GM12865 (cell line): ENCODE data around the gene RBMS3.
"Not testable (repeated sequence)": the region's sequence is repeated elsewhere in the genome, so short reads cannot be mapped to it uniquely, and the experiment has no call there.

ENCODE experiments used
- DNase-seq: peaks from one replicate; pipeline ENCODE4 v3.0.0; 2010; ENCODE audit warnings: low read depth
- H3K4me3 ChIP-seq: 2 replicates; pipeline ENCODE4 v1.5.1; 2011; ENCODE audit warnings: mild to moderate bottlenecking, low read depth, low read length, control low read depth
- TF ChIP-seq, protein P1 (sequence below): IDR thresholded peaks from 2 replicates; pipeline ENCODE4 v1.5.1; 2011; ENCODE audit warnings: low read length, control low read depth, low read depth, inconsistent platforms; ENCODE audit not compliant: insufficient read depth; ENCODE audit errors: missing control alignments

The RBMS3 gene

GRCh38 chr3:29317659-29318173 is 36.8 kb downstream of the RBMS3 start:
- no peak for DNase-seq
- TF ChIP-seq, protein P1, sequence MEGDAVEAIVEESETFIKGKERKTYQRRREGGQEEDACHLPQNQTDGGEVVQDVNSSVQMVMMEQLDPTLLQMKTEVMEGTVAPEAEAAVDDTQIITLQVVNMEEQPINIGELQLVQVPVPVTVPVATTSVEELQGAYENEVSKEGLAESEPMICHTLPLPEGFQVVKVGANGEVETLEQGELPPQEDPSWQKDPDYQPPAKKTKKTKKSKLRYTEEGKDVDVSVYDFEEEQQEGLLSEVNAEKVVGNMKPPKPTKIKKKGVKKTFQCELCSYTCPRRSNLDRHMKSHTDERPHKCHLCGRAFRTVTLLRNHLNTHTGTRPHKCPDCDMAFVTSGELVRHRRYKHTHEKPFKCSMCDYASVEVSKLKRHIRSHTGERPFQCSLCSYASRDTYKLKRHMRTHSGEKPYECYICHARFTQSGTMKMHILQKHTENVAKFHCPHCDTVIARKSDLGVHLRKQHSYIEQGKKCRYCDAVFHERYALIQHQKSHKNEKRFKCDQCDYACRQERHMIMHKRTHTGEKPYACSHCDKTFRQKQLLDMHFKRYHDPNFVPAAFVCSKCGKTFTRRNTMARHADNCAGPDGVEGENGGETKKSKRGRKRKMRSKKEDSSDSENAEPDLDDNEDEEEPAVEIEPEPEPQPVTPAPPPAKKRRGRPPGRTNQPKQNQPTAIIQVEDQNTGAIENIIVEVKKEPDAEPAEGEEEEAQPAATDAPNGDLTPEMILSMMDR = no peak
- no peak overlapping the region for H3K4me3 ChIP-seq

DNA sequence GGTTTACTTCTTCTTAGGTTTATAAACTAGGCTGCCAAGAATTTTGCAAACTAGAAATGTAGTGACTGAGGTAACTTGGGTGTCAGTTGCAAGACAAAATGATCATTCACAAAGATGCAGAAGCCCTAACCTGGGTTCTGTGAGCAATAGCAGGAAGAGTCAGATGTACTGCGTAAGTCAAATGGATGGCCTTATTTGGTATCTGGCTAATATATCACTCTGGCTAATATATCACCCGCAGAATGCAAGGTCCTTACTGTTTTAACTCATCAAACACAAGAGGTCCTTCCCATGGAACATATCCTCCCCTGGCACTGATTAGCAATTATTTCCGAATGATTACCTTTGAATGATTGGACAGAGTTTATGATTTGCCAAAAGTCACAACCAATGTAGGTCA is 37.4 kb downstream of the RBMS3 start:
- DNase-seq = no peak
- H3K4me3 ChIP-seq = no peak overlapping the region
- TF ChIP-seq, protein P1 = no peak

DNA sequence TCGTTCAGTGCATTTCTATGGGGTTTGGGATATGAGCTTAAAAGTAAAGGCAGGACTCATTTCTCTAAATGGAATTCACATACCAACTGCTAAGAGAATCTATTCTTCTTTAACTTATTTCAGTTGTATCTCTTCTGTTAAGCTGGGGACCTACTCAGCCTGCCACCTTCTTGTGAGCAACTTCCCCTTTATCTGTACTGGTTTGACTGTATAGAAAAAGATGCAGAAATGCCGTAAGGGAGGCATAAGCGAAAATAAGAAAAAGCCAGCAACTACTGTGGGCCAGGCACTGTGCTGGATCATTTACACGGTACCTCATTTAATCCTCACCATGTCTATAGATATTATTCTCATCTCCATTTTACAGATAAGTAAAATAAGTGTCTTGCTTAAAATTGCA is 38.4 kb downstream of the RBMS3 start:
- no peak overlapping the region for H3K4me3 ChIP-seq
- DNase-seq = peak; percentile 64
- TF ChIP-seq, protein P1 = no peak

DNA sequence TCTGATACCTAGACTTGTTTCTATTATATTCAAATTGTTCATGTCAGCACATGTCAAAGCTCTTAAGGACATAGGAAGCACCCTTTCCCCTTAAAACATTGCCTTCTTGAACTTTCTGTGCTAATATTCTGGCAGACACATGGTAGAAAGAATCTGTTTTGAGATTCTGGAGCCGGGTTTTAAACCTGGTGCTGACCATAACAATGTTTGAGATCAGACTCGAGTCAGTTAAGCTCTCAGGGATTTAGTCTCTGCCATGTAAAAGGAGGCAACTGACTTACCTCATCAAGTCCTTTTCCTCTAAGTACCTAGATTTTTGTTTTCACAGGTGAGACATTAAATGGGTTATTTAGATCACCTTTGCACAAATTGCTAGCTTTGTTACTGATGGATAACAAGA is 38.9 kb downstream of the RBMS3 start:
- H3K4me3 ChIP-seq = no peak overlapping the region
- TF ChIP-seq, protein P1 = no peak

GRCh38 chr3:29322586-29322985 is 41.7 kb downstream of the RBMS3 start:
- H3K4me3 ChIP-seq = no peak overlapping the region
- TF ChIP-seq, protein P1 = no peak
- DNase-seq = no peak

More for the DNA sequence above, 38.9 kb downstream of the RBMS3 start:
- no peak for DNase-seq

- TF ChIP-seq, protein P1 = no peak
- peak overlapping the region; percentile 5 for H3K4me3 ChIP-seq
- DNase-seq = peak; percentile 85
Observed at GRCh38 chr3:29324180-29324651, 43.3 kb downstream of the RBMS3 start.

DNA sequence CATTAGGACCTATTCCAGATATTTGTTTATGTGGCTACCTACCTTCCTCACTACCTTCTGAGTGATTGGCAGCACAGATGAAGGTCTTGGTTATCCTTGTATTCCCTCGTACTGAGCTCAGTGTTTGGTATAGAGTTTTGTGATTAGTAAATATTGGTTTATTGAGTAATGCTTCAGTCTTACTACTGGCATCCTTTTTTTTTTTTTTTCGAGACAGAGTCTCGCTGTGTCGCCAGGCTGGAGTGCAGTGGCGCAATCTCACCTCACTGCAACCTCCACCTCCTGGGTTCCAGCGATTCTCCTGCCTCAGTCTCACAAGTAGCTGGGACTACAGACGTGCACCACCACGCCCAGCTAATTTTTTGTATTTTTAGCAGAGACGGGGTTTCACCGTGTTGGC is 45.7 kb downstream of the RBMS3 start:
- not testable (repeated sequence) for H3K4me3 ChIP-seq, DNase-seq
